Measurements from ENCODE around the gene NUMA1.

Gene NUMA1

DNA sequence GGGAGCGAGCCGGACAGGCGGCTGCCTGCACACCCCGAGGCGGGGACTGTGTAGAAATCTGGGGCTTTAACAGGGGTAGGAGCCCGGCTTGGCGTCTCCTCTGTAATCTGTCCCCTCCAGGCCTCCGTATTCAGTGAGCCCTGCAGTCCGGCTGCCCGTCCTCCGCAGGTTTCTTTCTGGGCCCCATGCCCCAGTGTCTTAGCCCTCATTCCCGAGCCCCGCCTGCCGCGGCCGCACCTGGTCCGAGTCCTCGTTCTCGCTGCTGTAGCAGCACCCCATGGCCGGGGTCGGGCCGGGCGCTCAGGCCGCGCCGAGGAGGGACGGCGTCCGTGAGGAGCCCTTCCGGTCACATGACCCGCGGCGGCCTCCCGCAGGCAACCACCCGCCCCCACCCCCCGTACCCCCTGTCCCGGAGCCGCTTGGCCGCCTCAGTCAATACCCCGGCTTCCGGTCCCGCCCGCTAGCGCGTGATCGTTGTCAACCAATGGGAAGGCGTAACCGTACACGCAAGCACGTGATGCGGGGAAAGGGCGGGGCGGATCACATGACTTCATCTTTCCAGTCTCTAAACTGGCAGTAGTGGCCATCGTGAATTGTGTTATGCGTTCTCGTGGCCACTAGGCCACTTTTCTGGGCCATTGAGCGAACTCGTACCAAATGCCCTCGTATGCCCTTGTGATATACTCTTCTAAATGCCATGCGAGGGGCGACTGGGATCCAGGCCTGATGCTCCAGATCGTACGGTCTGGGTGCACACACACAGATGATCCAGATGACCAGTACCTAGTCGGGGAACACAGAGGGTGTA lies 22.8 kb upstream of the NUMA1 start, which contains the start of gene LAMTOR1:
Gene LAMTOR1, minus strand, starts transcription at position 352 of the 808 bp plus-strand sequence. Its CDS starts 73 bp downstream, at position 279.
- peak within 1 kb of the TSS; percentile 95 for H3K27ac ChIP-seq
- no peaks in the 10 kb centered on the region for H3K27me3 ChIP-seq (replicated peaks)
- peak; percentile 99 for DNase-seq
- in situ Hi-C loops (cut with HindIII; ENCODE audit: low pct_ligation_motif_present, low sequenced_read_pairs), result no loop called here
- peak within 1 kb of the TSS; percentile 74 for H3K4me3 ChIP-seq (ENCODE audit: low read depth, low read length)
- peaks cover 8% of the 10 kb centered on the region for H3K36me3 ChIP-seq (replicated peaks)
- TF ChIP-seq, protein P1, sequence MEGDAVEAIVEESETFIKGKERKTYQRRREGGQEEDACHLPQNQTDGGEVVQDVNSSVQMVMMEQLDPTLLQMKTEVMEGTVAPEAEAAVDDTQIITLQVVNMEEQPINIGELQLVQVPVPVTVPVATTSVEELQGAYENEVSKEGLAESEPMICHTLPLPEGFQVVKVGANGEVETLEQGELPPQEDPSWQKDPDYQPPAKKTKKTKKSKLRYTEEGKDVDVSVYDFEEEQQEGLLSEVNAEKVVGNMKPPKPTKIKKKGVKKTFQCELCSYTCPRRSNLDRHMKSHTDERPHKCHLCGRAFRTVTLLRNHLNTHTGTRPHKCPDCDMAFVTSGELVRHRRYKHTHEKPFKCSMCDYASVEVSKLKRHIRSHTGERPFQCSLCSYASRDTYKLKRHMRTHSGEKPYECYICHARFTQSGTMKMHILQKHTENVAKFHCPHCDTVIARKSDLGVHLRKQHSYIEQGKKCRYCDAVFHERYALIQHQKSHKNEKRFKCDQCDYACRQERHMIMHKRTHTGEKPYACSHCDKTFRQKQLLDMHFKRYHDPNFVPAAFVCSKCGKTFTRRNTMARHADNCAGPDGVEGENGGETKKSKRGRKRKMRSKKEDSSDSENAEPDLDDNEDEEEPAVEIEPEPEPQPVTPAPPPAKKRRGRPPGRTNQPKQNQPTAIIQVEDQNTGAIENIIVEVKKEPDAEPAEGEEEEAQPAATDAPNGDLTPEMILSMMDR (IDR thresholded peaks at IDR 0.05; ENCODE audit: low read depth, low read length, missing control alignments), result peak; percentile 60

DNA sequence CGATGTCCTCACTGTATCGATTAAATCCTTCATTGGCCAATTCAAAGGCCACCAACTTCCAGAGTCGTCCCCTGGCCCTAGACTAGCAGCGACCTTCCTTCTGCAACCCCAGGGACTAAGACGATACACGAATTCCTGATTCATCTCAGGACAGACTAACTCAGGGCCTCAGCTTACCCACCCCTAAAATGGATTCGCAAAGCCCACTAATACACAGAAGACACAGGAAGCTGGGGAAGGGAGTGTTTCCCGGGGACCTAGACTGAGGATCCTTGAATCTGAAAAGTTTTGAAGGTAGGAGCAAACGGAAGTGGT lies 22.2 kb upstream of the NUMA1 start:
- in situ Hi-C loops (cut with HindIII; ENCODE audit: low pct_ligation_motif_present, low sequenced_read_pairs), result no loop called here
- Histone ChIP-seq H3K27ac (peak overlapping the region; percentile 95), H3K27me3 (replicated peaks) (no peaks in the 10 kb centered on the region), H3K36me3 (replicated peaks) (peaks cover 13% of the 10 kb centered on the region), H3K4me3 (ENCODE audit: low read depth, low read length) (peak overlapping the region; percentile 74)
- DNase-seq, result no peak
- TF ChIP-seq, protein P1 (IDR thresholded peaks at IDR 0.05; ENCODE audit: low read depth, low read length, missing control alignments), result no peak

DNA sequence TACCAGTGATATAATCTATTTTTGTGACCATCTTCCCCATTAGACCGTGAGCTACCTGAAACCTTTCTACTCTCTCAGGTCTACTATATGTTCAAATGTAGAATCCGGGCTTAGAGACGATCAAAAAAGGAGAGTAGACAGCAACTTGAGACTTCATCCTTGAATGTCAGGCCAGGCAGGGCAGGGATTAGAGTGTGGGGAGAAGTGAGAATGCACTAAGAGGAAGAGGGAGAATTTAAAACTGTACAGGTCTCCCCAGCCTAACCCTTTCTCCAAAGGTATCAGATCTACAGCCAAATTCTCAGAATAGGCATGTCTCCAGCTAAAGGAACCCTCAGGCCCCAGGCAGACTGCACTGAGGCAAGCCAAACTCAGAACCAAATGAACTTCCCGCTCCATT lies 21.8 kb upstream of the NUMA1 start:
- TF ChIP-seq, protein P1 (IDR thresholded peaks at IDR 0.05; ENCODE audit: low read depth, low read length, missing control alignments), result no peak
- Histone ChIP-seq H3K4me3 (ENCODE audit: low read depth, low read length) (peak overlapping the region; percentile 74), H3K27ac (peak overlapping the region; percentile 95), H3K36me3 (replicated peaks) (peaks cover 16% of the 10 kb centered on the region), H3K27me3 (replicated peaks) (no peaks in the 10 kb centered on the region)
- DNase-seq, result no peak
- in situ Hi-C loops (cut with HindIII; ENCODE audit: low pct_ligation_motif_present, low sequenced_read_pairs), result no loop called here

DNA sequence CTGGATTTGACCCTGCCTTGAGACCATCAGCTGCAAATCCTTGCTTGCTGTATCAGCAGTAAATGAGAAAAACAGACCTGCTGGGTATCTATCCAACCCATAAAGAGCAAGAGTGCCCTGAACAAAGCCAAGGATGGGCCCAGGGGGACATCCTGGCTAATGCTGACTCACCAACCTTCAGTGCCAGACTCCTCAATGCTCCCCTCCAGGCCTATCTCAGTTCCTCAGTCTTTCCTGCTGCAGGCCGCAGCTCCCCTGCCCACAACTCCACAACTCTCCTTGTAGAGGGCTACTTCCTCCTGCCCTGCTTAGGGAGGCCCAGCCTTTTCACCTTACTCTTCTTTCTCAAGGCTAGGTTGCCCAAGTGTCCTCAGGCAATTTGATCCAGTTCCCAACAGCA lies 20.1 kb upstream of the NUMA1 start:
- TF ChIP-seq, protein P1 (IDR thresholded peaks at IDR 0.05; ENCODE audit: low read depth, low read length, missing control alignments), result no peak
- no peak overlapping the region for H3K4me3 ChIP-seq (ENCODE audit: low read depth, low read length)
- no peaks in the 10 kb centered on the region for H3K27me3 ChIP-seq (replicated peaks)
- in situ Hi-C loops (cut with HindIII; ENCODE audit: low pct_ligation_motif_present, low sequenced_read_pairs), result no loop called here
- no peak for DNase-seq
- peaks cover 17% of the 10 kb centered on the region for H3K36me3 ChIP-seq (replicated peaks)
- H3K27ac ChIP-seq, result no peak overlapping the region

DNA sequence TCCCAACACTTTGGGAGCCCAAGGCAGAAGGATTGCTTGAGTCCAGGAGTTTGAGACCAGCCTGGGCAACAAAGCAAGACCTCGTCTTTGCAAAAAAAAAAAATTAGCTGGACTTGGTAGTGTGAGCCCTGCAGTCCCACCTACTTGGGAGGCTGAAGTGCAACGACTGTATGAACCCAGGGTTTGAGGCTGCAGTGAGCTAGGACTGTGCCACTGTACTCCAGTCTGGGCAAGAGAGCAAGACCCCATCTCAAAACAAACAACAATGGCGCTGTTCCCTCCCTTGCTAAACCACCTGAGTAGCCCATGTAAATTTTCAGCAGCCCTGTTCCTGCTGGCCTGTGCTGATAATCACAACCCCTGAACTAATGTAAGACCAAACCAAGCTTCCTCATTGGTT lies 19.7 kb upstream of the NUMA1 start:
- DNase-seq, result no peak
- Histone ChIP-seq H3K27ac (no peak overlapping the region), H3K27me3 (replicated peaks) (no peaks in the 10 kb centered on the region), H3K4me3 (ENCODE audit: low read depth, low read length) (no peak overlapping the region), H3K36me3 (replicated peaks) (peaks cover 17% of the 10 kb centered on the region)
- in situ Hi-C loops (cut with HindIII; ENCODE audit: low pct_ligation_motif_present, low sequenced_read_pairs), result no loop called here
- TF ChIP-seq, protein P1 (IDR thresholded peaks at IDR 0.05; ENCODE audit: low read depth, low read length, missing control alignments), result no peak

DNA sequence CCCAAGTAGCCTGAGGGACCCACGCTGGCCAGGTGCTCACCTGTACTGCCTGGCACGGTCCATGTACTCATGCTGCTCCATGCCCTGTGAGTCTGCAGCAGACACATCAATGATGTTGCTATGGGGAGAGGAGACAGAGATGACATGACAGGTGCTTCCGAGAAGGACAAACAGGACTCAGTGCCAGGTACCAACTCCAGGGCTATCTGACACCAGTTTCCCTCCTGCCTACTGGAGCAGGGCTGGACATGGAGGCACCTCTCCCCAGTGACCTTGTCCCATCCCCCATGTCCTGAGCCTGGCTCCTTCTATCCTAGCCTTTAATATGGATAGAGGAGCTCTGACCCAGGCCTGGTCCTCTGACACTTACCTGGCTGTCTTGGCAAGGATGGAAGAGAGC lies 18.4 kb upstream of the NUMA1 start:
- no peak for DNase-seq
- in situ Hi-C loops (cut with HindIII; ENCODE audit: low pct_ligation_motif_present, low sequenced_read_pairs), result no loop called here
- Histone ChIP-seq H3K27ac (no peak overlapping the region), H3K36me3 (replicated peaks) (peaks cover 23% of the 10 kb centered on the region), H3K4me3 (ENCODE audit: low read depth, low read length) (no peak overlapping the region), H3K27me3 (replicated peaks) (no peaks in the 10 kb centered on the region)
- TF ChIP-seq, protein P1 (IDR thresholded peaks at IDR 0.05; ENCODE audit: low read depth, low read length, missing control alignments), result no peak

Measured in brain microvascular endothelial cell (primary cell).